Adipose tissue (tissue), 3 donors: Measurements from ENCODE around the gene MTHFD2L. TPM values are rescaled to one million over a fixed set of nuclear protein-coding genes. Genes with fewer than 3 reads are reported as not detected.
"Not testable (repeated sequence)": the region's sequence is repeated elsewhere in the genome, so short reads cannot be mapped to it uniquely, and the experiment has no call there.

Experiments used
- H3K27ac ChIP-seq: one replicate; pipeline ENCODE4 v1.5.1; 2013; ENCODE audit warnings: low read depth, low read length
- whole genome bisulfite sequencing, 3 donors: extraction: QIAGEN DNeasy Blood & Tissue Kit; methylation state at CpG; one replicate each; pipeline ENCODE4 v1.1.7; 2013; 5-methylcytosine and 5-hydroxymethylcytosine counted together
- polyA plus RNA-seq, 3 donors: library from polyadenylated mRNA; stranded (reverse); fragments of 200-250 nt; gene quantifications; one replicate each; pipeline ENCODE4 v1.2.3, GENCODE V29; 2013
- donor health status: healthy with polysubstance abuse.
- donor health status: Bipolar disorder and iron deficiency.
- donor health status: healthy.

Gene MTHFD2L
- polyA plus RNA-seq, 3 donors: 4.5 to 7.8 (median 5.1) TPM

DNA sequence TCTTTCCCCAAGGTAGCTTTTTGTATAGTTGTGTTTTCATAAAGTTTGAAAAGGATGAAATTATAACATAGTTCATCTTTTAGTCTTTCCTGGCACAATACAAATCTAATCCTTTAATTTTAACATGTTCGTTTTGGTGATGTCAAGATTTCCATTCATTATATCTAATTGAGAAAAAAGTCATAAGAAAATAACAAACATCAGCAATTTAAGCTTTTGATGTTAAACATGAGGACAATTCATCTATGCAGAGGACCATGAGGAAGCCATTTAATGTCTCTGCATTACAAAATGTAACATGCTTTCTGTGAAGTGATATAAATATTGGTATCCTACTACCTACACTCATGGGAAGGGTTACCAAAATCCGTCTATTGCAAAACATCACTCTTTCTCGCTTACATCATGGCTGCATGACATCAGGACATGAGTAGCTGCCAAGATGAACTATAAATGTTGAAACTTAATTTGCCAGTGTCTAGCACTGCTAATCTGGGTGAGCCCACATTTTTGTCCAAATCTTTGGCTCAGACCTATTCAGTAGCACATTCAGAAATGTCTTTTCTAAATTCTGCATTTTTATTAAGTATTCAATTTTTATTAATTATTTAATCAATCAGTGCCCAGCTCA is 159.8 kb downstream of the MTHFD2L start:
- 46 to 80% (median 50%) methylated on average over 3 of the region's 3 CpGs for WGBS, 3 donors
- no peak overlapping the region for H3K27ac ChIP-seq

DNA sequence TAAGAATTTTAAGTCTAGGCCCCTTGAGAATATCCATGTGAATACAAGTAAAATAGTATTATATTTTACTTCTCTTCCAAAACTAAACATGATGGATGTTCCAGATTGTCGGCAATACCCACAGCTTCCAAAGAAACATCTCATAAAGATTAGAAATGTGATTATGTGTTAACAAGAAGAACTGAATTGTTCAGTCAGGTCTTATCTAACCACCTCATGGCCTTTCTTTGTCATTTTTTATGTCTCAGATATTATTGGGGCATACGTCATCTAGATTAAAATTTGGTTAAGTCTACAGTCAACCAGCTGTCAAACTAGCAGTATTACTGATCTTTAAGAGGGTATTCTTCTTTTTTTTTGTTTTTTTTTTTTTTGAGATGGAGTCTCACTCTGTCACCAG is 160.4 kb downstream of the MTHFD2L start:
- WGBS, 3 donors: 65 to 75% (median 67%) methylated on average over 2 of the region's 2 CpGs
- H3K27ac ChIP-seq: no peak overlapping the region

DNA sequence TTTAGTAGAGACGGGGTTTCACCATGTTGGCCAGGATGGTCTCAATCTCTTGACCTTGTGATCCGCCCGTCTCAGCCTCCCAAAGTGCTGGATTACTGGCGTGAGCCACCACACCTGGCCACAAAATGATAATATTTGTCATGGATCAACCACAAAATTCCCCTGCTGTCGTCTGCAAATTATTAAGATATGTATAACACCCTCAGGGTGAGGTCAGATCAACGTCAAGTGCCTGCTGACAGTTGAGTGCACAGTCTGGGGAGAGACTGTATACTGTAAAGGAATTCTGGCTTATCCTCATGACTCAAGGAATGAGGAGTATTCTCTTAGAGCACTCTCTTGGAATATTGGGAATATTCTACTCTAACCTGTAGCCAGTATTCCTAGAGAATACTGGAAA is 161.6 kb downstream of the MTHFD2L start:
- WGBS, 3 donors: 66 to 92% (median 88%) methylated on average over 5 to 6 of the region's 6 CpGs
- no peak overlapping the region for H3K27ac ChIP-seq

DNA sequence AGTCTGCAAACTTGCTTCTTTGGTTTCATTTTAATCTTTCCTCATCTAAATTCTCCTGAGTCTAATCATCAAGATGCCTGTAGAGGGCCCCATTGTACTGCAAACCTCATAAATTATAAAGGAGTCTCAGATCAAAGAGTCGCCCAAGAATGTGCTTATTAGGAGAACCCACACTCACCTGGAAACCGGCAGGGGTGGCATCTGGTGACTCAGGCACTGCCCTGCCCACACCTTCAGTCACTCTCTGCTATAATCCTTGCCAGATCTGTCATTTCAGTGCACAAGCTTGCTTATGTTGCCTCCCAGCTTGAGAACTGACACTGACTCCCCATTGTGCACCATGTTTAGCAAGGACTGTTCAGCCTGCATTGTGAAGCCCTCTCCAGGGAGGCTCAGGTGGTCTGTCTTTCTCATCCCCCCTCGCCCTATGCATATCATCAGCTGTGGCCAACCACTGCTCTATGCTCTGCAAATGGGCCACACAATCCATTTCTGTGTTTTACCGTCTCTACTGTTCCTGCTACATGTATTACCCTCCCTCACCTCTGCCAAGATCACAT is 162.7 kb downstream of the MTHFD2L start:
- WGBS, 3 donors: 38 to 46% (median 45%) methylated on average over 4 of the region's 4 CpGs
- no peak overlapping the region for H3K27ac ChIP-seq

DNA sequence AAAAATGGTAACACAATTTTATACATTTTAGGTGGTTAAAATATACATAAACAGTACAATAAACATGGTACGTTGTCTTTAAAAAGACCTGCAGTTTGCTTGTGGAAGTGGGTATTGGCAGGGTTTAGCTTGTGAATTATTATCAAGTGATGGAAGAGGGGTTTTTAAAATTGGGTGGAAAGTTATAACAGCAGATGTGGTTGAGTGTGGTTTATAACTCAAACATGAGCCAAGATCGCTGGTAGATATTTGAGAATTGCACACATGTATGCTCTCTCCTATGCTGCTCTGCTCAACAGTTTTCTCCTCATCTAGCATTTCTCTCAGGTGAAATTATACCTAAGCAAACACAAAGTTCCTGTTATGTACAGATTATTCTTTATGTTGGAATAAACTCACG is 164.4 kb downstream of the MTHFD2L start:
- WGBS, 3 donors: 62 to 76% (median 73%) methylated on average over 3 of the region's 3 CpGs
- H3K27ac ChIP-seq: no peak overlapping the region

DNA sequence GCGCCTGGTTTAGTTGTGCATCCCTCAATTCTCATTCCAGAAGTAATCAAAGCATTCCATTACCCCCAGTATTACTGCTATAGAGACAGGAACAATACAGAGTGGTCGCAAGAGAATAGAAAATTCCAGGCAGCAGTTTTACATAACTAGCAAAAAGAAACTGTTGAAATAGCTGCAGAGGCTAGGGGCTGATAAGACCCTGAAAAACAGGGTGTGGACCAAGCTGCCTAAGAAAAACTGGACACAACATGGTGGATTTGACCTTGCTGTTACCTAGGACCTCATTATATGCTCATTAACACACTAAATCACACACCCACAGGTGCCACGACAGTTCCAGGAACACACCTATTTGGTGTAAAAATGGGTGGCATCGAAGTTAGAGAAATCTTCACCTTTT is 165.7 kb downstream of the MTHFD2L start:
- 83 to 85% (median 85%) methylated on average over 4 of the region's 4 CpGs for WGBS, 3 donors
- H3K27ac ChIP-seq: no peak overlapping the region

DNA sequence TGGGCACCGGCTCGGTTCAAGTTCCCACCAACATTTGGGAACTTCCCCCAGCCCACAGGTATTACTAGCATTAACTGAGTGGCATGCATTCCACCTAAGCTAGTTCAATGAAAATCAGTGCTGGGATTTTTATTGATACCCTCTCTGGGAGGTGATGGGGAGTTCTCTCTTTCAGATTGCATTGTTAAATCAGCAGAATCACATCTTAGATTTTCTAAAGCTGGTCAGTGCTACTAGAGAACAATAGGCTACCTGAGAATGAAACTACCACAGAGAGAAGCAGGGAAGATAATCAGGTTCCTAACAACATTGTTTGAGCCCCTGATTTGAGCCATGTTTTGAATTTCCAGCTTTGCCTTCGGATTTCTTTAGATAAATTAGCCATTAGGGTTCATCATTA is 166.3 kb downstream of the MTHFD2L start:
- WGBS, 3 donors: 57 to 62% (median 59%) methylated on average over 3 of the region's 3 CpGs
- H3K27ac ChIP-seq: no peak overlapping the region

DNA sequence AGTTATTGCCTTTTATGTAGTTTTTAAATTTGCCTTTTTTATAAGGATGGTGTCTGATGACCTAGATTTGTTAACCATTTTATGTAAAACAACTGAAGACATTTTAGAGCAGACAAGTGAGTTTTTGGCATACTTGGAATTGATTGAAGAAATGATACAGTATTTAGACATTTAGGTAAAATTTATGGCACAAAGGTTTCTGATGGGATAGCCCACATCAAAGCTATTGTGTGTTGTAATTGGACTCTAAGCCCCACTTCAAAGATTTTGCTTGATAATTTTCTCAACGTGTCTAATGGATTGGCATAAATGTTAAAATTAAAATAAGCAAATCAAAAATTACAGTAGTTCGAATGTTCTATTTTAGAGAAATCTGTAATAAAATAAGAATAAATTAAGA is 168.0 kb downstream of the MTHFD2L start:
- WGBS, 3 donors: 76 to 81% (median 78%) methylated on average over 2 of the region's 2 CpGs

DNA sequence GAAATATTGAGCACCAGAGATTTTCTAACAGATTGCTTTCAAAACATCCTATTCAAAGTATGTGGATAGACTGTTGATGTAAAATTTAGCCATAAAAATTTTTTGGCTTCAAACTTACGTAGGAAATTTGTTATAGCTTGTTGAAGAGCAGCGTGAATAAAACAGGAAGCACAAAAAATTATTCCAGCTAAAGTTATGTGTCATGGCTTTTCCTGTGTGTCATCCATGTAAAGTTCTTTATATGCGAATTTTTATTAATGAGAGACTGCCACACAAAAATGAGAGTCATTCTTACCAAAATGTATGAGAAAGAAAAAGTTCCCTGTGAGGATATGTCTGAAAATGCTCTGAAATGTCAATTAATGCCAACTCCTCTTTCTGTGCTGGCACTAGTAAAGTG is 169.8 kb downstream of the MTHFD2L start:
- H3K27ac ChIP-seq: no peak overlapping the region
- 38 to 69% (median 43%) methylated on average over 3 of the region's 3 CpGs for WGBS, 3 donors

More for the DNA sequence above, 168.0 kb downstream of the MTHFD2L start:
- H3K27ac ChIP-seq: no peak overlapping the region

DNA sequence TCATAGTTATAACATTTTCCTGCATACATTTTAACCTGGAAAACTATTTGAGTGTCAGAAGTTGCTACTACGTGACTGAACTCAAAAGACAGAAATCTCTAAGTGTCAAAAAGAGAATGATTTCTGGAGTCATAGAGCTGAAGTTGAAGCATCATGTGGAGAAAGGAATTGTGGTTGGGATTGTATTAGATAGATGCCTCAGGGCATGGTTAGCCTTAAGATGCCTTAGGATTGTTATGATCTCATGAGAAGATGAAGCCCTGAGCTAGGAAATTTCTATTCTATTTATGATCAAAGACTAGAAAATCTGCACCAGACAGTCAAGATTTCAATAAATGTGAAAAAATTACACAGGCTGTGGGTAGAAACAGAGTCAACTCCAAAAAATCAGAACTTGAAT is 170.6 kb downstream of the MTHFD2L start:
- 82 to 92% (median 86%) methylated on average over 1 of the region's 1 CpG for WGBS, 3 donors
- H3K27ac ChIP-seq: no peak overlapping the region

DNA sequence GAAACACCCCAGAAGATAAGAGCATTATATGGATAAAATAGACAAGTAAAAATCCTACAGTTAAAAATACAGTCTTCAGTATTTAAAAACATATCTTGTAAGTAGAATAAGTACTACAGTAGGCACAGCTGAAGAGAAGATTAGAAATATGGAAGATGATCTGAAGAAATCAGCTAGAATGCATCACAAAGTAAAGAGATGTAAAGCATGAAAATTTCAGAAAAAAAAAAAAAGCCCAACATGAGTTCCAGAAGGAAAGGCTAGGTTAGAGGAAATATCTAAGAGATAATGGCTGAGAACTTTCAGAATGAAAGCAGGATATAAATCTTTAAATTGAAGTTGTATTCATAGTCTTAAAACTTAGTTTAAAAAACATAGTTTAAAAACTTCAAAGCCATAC is 171.4 kb downstream of the MTHFD2L start:
- H3K27ac ChIP-seq: no peak overlapping the region

DNA sequence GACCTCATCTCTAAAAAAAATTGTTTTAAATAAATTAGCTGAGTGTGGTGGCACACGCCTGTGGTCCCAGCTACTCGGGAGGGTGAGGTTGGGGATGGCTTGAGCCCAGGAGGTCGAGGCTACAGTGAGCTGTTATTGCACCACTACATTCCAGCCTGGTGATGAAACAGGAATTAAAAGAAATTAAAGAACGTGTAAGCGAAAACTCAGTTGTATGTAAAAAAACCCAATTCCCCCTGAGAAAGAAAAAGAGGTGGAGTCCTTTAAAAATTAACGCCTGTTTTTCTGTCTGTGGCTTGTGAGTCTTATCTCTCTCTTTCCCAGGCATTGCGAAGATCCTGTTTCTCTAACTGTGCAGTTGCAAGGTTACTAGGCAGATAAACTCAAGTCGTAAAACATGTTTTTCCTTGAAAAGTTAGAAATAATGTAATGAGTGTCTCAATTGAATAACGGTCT is 172.4 kb downstream of the MTHFD2L start:
- WGBS, 3 donors: 47 to 56% (median 48%) methylated on average over 9 of the region's 9 CpGs
- no peak overlapping the region for H3K27ac ChIP-seq

DNA sequence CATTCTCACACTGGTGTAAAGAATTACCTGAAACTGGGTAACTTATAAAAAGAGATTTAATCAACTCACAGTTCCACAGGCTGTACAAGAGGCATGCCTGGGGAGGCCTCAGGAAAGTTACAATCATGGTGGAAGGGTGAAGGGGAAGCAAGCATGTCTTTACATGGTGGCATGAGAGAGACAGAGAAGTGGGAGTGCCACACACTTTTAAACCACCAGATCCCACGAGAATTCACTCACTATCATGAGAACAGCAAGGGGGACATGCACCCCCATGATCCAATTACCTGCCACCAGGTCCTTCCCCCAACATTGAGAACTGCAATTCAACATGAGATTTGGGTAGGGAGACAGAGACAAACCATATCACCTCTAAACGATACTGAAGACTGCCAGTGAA is 173.3 kb downstream of the MTHFD2L start:
- H3K27ac ChIP-seq: no peak overlapping the region
- WGBS, 3 donors: 65 to 75% (median 73%) methylated on average over 2 of the region's 2 CpGs

DNA sequence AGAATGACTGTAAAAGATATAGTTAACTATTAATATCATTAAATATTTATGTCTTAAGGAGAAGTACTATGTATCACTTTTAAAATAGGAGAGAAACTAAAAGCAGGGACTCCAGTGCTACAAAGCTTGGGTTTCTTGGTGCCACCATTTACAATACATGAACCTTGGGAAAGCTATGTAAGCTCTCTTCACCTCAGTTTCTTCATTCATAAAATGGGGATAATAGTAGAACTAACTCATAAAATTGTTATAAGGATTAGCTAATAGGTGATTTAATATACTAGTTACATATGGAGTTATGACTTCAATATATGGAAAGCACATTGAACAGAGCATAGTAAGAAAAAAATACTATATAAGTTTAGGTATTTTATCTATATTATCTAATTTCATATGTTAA is 174.0 kb downstream of the MTHFD2L start:
- H3K27ac ChIP-seq: no peak overlapping the region

DNA sequence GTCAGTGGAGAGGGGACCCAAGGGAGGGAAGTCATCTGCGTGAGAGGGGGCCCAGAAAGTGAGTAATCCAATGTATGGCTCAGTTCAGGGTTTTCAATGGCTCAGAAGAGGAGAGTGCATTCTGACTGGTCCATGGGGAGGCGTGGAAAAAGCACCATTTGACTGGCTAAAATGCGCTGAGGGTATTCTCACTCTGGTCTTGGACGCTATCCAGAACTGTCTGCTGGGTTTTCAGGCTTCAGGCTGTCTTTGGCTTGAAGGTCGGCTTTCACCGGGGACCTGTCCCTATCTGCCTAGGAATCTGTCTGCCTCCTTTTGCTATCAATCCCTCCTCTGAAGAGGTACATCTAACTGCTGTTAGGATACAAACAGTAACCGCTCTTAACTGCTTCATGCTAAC is 176.7 kb downstream of the MTHFD2L start:
- H3K27ac ChIP-seq: no peak overlapping the region
- WGBS, 3 donors: 83 to 89% (median 87%) methylated on average over 7 of the region's 7 CpGs

DNA sequence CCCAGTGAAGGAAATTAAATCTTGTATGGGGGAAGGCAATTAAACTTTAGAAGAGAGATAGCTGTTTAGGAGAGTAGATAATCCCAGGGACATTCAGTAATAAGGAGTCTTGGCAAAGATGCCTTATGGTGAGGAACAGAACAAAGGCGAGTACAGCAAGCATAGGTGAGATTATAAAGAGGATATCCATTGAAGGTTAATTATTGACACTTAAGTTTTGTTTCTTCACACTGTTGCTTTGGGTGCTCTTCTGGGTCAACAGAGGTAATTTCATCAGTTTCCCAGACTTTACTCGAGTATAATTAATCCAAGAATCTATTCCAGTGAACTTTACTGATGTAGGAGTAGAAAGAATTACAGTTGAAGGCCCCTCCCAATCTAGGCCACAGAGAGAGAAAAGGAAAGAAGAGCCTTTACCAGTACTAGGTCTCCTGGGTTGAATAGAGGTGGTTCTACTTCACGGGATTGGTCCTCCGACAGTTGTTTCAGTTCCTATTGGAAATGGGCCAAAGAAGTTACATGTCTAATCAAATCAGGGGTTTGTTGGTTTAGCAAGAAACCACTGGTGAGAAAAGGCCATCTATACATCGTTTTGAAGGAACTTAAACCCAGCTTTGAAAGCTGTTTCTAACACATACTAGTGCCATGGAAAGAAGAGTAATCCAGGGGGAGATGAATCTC is 177.6 kb downstream of the MTHFD2L start:
- no peak overlapping the region for H3K27ac ChIP-seq
- 54 to 74% (median 72%) methylated on average over 5 of the region's 5 CpGs for WGBS, 3 donors

DNA sequence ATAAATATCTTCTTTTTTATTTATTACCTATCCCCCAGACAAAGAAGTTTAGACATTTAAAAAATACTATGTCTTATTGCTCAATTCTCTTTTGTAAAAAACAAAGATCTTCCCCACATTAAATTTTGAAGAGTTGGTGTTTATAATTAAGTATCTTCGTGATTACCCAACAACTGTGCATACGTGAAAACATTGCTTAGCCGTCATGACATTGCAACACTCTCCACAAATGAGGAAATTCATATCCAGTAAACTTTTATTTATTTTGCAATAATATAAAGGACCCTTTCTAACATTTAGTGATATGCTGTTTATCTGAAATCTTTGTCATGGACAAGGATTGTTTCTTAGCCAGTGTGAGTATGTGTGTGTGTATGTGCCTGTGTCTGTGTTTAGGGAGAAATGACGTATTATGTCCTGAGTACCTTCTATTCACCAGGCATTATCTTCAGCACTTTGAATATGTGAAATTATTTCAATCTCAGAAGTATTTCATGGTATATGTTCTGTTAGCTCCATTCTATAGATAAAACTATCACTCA is 180.9 kb downstream of the MTHFD2L start:
- H3K27ac ChIP-seq: no peak overlapping the region
- WGBS, 3 donors: 47 to 79% (median 53%) methylated on average over 4 of the region's 4 CpGs

DNA sequence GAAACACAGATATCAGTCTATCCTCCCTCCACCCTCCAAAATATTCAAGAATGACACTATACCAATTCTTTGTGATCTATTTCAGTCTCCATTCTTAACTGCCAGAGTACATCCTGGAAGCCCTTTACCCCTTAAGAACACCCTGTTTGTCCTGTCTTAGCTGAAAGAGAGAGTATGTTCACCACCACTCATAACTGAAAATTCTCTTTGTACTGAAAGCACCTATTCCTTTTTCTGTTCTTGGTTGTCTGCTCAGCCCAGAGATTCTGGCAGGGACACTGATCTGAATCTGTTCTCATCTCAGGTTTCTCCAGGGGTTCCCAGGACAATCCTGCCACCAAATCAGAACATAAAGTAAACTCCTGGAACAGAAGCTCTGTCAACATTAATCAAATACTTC is 181.6 kb downstream of the MTHFD2L start:
- no peak overlapping the region for H3K27ac ChIP-seq

DNA sequence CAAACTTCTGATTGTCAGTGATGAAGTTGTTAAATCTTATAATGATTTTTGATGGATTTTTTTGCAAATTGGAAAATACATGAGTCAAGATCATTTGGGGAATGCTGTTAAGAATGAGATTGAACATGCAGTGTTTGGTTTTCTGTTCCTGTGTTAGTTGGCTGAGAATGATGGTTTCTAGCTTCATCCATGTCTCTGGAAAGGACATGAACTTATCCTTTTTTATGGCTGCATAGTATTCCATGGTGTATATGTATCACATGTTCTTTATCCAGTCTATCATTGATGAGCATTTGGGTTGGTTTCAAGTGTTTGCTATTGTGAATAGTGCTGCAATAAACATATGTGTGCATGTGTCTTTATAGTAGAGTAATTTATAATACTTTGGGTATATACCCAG is 182.5 kb downstream of the MTHFD2L start:
- not testable (repeated sequence) for H3K27ac ChIP-seq

DNA sequence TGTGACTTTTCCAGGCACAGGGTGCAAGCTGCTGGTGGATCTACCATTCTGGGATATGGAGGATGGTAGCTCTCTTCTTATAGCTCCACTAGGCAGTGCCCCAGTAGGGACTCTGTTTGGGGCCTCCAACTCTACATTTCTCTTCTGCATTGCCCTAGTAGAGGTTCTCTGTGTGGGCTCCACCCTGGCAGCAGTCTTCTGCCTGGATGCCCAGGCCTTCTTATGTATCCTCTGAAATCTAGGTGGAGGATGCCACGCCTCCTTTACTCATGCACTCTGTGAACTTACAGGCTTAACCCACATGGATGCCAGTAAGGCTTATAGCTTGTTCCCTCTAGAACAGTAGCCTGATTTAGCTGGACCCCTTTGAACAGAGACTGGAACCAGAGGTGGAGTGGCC is 186.1 kb downstream of the MTHFD2L start:
- 46 to 54% (median 53%) methylated on average over 1 of the region's 1 CpG for WGBS, 3 donors

More for the DNA sequence above, 186.1 kb downstream of the MTHFD2L start:
- H3K27ac ChIP-seq: no peak overlapping the region
